KOPT-K1 (cell line): ENCODE measurements around the gene HP1BP3.
A peak's percentile ranks its signal among the peaks of the same experiment; 100 is the strongest.

Experiments
- H3K27ac ChIP-seq: fragments of 200-600 bp; sonication (generic); 2 replicates; pipeline ENCODE4 v1.5.1; 2016; ENCODE audit warnings: antibody characterized with exemption, mild to moderate bottlenecking, low read depth, low read length; ENCODE audit not compliant: poor library complexity, severe bottlenecking
- H3K36me3 ChIP-seq: fragments of 200-600 bp; sonication (generic); 2 replicates; pipeline ENCODE4 v1.5.1; 2017; ENCODE audit warnings: antibody characterized with exemption, mild to moderate bottlenecking, low read length, moderate library complexity; ENCODE audit not compliant: insufficient read depth
- H3K9me3 ChIP-seq: fragments of 200-600 bp; sonication (generic); 2 replicates; pipeline ENCODE4 v1.5.1; 2017; ENCODE audit warnings: antibody characterized with exemption, low read length, mild to moderate bottlenecking; ENCODE audit not compliant: insufficient read depth, poor library complexity, severe bottlenecking

The HP1BP3 gene

DNA sequence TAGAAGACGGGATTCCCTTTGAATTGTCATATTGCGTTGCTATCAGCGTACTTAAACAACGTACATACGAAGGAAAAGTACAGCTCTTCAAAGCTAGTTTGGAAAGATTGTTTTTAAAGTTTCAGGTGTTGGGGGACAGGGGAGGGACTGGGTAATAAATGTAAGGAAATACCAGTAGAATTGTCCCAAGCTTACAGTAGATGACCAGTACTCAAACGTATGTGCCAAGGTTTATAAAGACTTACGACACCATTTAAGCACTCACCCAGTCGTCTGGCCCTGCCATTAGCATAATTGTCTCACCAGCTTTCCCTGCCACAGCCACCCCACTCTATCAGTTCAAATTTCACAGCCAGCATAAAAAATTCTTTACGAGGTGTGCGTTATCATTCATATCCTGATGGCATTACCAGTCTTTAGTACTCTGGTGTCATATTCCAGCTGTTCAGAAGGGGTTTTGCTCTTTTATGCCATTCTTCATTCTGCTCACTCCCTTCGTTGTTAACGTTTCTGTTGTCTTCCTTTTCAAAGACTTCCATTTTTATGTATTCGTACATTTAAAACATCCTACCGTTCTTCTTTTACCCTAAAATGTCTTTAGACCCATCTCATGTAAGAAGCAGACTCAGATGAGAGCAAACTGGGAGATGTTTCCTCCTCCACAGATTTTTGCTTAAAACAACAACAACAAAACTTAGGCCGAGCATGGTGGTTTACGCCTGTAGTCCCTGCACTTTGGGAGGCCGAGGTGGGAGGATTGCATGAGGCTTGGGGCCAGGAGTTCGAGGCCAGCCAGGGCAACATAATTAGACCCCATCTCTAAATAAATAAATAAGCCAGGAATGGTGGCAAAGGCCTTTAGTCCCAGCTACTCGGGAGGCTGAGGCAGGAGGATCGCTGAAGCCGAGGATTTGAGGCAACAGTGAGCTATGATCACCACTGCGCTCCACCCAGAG, 1.0 kb upstream of the HP1BP3 start:
- Histone ChIP-seq H3K27ac (peak overlapping the region; percentile 91), H3K36me3 (peaks cover 12% of the 10 kb centered on the region; the same call in 1 of the 2 replicates), H3K9me3 (no peaks in the 10 kb centered on the region)

- H3K9me3 ChIP-seq, result no peaks in the 10 kb centered on the region
- H3K27ac ChIP-seq, result peak overlapping the region; percentile 91
- peaks cover 26% of the 10 kb centered on the region; the same call in 1 of the 2 replicates for H3K36me3 ChIP-seq
Measured at GRCh38 chr1:20786253-20787028, 666 bp downstream of the HP1BP3 start.

GRCh38 chr1:20785907-20786252, 1.2 kb downstream of the HP1BP3 start:
- Histone ChIP-seq H3K36me3 (peaks cover 30% of the 10 kb centered on the region), H3K27ac (peak overlapping the region; percentile 91), H3K9me3 (no peaks in the 10 kb centered on the region)

DNA sequence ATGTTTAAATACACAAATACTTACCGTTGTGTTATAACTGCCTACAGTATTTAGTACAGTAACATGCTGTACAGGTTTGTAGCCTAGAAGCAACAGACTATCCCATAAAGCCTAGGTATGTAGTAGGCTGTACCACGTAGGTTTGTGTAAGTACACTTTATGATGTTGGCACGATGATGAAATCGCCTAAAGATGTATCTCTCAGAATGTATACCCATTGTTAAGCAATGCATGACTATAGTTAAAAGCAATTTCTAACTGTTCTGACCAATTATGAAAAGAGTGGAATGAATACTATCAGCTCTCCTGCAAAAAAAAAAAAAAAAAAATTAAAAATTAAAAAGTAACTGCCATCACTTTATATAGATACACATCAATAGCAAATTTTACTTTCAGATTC, 11.4 kb downstream of the HP1BP3 start:
- Histone ChIP-seq H3K9me3 (no peaks in the 10 kb centered on the region), H3K27ac (no peak overlapping the region), H3K36me3 (peaks cover 98% of the 10 kb centered on the region)

- H3K36me3 ChIP-seq, result peaks cover 100% of the 10 kb centered on the region
- no peaks in the 10 kb centered on the region for H3K9me3 ChIP-seq
- no peak overlapping the region for H3K27ac ChIP-seq
Measured at GRCh38 chr1:20771780-20772179, 15.3 kb downstream of the HP1BP3 start.

GRCh38 chr1:20770314-20771087, 16.6 kb downstream of the HP1BP3 start:
- no peaks in the 10 kb centered on the region for H3K9me3 ChIP-seq
- H3K36me3 ChIP-seq, result peaks cover 100% of the 10 kb centered on the region
- H3K27ac ChIP-seq, result no peak overlapping the region

GRCh38 chr1:20767271-20767670, 19.8 kb downstream of the HP1BP3 start:
- peaks cover 100% of the 10 kb centered on the region for H3K36me3 ChIP-seq
- no peak overlapping the region for H3K27ac ChIP-seq
- H3K9me3 ChIP-seq, result no peaks in the 10 kb centered on the region

- no peak overlapping the region for H3K27ac ChIP-seq
- peaks cover 100% of the 10 kb centered on the region for H3K36me3 ChIP-seq
- no peaks in the 10 kb centered on the region for H3K9me3 ChIP-seq
Measured at GRCh38 chr1:20763417-20763816, 23.7 kb downstream of the HP1BP3 start.

DNA sequence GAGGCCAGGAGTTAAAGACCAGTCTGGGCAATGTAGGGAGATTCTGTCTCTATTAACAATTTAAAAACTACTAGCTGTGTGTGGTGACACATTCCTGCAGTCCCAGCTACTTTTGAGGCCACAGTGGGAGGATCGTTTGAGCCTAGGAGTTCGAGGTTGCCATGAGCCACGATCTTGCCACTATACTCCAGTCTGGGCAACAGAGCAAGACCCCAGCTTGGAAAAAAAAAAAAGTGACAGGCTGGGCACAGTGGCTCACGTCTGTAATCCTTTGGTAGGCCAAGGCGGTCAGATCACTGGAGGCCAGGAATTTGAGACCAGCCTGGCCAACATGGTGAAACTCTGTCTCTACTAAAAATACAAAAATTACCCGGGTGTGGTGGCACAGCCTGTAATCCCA, 26.8 kb downstream of the HP1BP3 start:
- Histone ChIP-seq H3K27ac (no peak overlapping the region), H3K36me3 (peaks cover 99% of the 10 kb centered on the region), H3K9me3 (no peaks in the 10 kb centered on the region)

GRCh38 chr1:20753589-20753988, 33.5 kb downstream of the HP1BP3 start:
- Histone ChIP-seq H3K9me3 (no peaks in the 10 kb centered on the region), H3K36me3 (peaks cover 98% of the 10 kb centered on the region), H3K27ac (no peak overlapping the region)

DNA sequence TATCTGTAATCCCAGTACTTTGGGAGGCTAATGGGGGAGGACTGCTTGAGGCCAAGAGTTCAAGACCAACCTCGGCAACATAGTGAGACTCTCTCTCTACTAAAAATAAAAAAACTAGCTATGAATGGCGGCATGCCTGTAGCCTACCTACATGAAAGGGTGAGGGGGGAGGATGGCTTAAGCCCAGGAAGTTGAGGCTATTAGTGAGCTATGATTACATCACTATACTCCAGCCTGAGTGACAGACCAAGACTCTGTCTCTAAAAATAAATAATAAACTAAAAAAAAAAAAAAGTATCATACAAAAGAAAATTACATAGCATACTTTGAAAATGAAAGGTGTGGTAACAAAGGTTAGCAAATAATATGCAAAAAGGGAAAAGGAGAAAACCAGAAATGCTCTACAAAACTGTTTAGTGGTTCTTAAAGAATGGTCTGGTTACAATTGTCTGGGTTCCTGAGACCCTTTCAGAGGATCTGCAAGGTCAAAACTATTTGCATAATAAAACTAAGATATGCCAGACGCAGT, 35.6 kb downstream of the HP1BP3 start:
- H3K9me3 ChIP-seq, result no peaks in the 10 kb centered on the region
- H3K27ac ChIP-seq, result no peak overlapping the region
- H3K36me3 ChIP-seq, result peaks cover 99% of the 10 kb centered on the region

- H3K36me3 ChIP-seq, result peaks cover 99% of the 10 kb centered on the region
- H3K9me3 ChIP-seq, result no peaks in the 10 kb centered on the region
- H3K27ac ChIP-seq, result no peak overlapping the region
Measured at GRCh38 chr1:20742671-20743070, 44.4 kb downstream of the HP1BP3 start.

GRCh38 chr1:20740781-20741180, 46.3 kb downstream of the HP1BP3 start:
- H3K36me3 ChIP-seq, result peaks cover 93% of the 10 kb centered on the region
- H3K9me3 ChIP-seq, result no peaks in the 10 kb centered on the region
- no peak overlapping the region for H3K27ac ChIP-seq

GRCh38 chr1:20739225-20739624, 47.9 kb downstream of the HP1BP3 start:
- Histone ChIP-seq H3K36me3 (peaks cover 78% of the 10 kb centered on the region), H3K9me3 (no peaks in the 10 kb centered on the region), H3K27ac (no peak overlapping the region)
